Glutamatergic neuron (in vitro differentiated cells): Measurements from ENCODE around the gene PCYOX1L. TPM values are rescaled to one million over a fixed set of nuclear protein-coding genes. Genes with fewer than 3 reads are reported as not detected.

Source experiments
- DNase-seq: peaks from one replicate; pipeline ENCODE4 v3.0.0; 2022
- H3K27ac Mint-ChIP-seq: one replicate; pipeline ENCODE4 v1.8.0; 2020; ENCODE audit warnings: mild to moderate bottlenecking, mixed read lengths, inconsistent platforms; ENCODE audit not compliant: unreplicated experiment
- H3K27me3 Mint-ChIP-seq: one replicate; pipeline ENCODE4 v1.8.0; 2020; ENCODE audit warnings: mild to moderate bottlenecking, moderate library complexity, mixed read lengths, inconsistent platforms; ENCODE audit not compliant: unreplicated experiment
- H3K36me3 Mint-ChIP-seq: one replicate; pipeline ENCODE4 v1.8.0; 2020; ENCODE audit warnings: mild to moderate bottlenecking, mixed read lengths, inconsistent platforms; ENCODE audit not compliant: unreplicated experiment
- H3K4me1 Mint-ChIP-seq: one replicate; pipeline ENCODE4 v1.8.0; 2020; ENCODE audit warnings: mild to moderate bottlenecking, low read depth, mixed read lengths, inconsistent platforms; ENCODE audit not compliant: unreplicated experiment
- H3K4me3 Mint-ChIP-seq: one replicate; pipeline ENCODE4 v1.8.0; 2020; ENCODE audit warnings: mild to moderate bottlenecking, mixed read lengths, inconsistent platforms; ENCODE audit not compliant: unreplicated experiment
- H3K9me3 Mint-ChIP-seq: one replicate; pipeline ENCODE4 v1.8.0; 2020; ENCODE audit warnings: mild to moderate bottlenecking, moderate library complexity, mixed read lengths, inconsistent platforms; ENCODE audit not compliant: unreplicated experiment
- CTCF ChIP-seq: fragments of 200-600 bp; sonication (generic); IDR thresholded peaks from one replicate; pipeline ENCODE4 v1.5.0; 2021; ENCODE audit not compliant: partially characterized antibody, unreplicated experiment
- total RNA-seq: library from RNA; stranded (reverse); fragmentation: NEBNext Ultra II Directional; extraction: Animal tissue kit (Norgen Biotek cat#: 25700); gene quantifications from one replicate; pipeline ENCODE4 v1.2.1, GENCODE V29; 2021; ENCODE audit not compliant: unreplicated experiment

PCYOX1L gene
- total RNA-seq, 1 donor from 2014 or later: 25.4 TPM

GRCh38 chr5:149365418-149365817, 7.6 kb downstream of the PCYOX1L start:
- Mint-ChIP-seq H3K27me3 (peaks cover 2% of the 10 kb centered on the region), H3K27ac (no peak overlapping the region), H3K4me3 (no peak overlapping the region), H3K9me3 (peaks cover 2% of the 10 kb centered on the region), H3K36me3 (no peaks in the 10 kb centered on the region), H3K4me1 (peaks cover 4% of the 10 kb centered on the region)
- DNase-seq: no peak
- no peak for TF ChIP-seq CTCF

GRCh38 chr5:149366169-149366729, 8.4 kb downstream of the PCYOX1L start:
- DNase-seq: no peak
- Mint-ChIP-seq H3K4me1 (peaks cover 7% of the 10 kb centered on the region), H3K36me3 (no peaks in the 10 kb centered on the region), H3K27ac (no peak overlapping the region), H3K4me3 (no peak overlapping the region), H3K9me3 (peaks cover 2% of the 10 kb centered on the region), H3K27me3 (peaks cover 2% of the 10 kb centered on the region)
- TF ChIP-seq CTCF: no peak

GRCh38 chr5:149367249-149367971, 9.6 kb downstream of the PCYOX1L start:
- peak; percentile 81 for DNase-seq
- Mint-ChIP-seq H3K36me3 (no peaks in the 10 kb centered on the region), H3K9me3 (peaks cover 2% of the 10 kb centered on the region), H3K4me1 (peaks cover 7% of the 10 kb centered on the region), H3K4me3 (no peak overlapping the region), H3K27ac (no peak overlapping the region), H3K27me3 (peaks cover 2% of the 10 kb centered on the region)
- peak; percentile 82 for TF ChIP-seq CTCF

- no peak overlapping the region for H3K4me3 Mint-ChIP-seq
- H3K27me3 Mint-ChIP-seq: peaks cover 2% of the 10 kb centered on the region
- no peaks in the 10 kb centered on the region for H3K36me3 Mint-ChIP-seq
- H3K9me3 Mint-ChIP-seq: peaks cover 2% of the 10 kb centered on the region
- TF ChIP-seq CTCF: no peak
- H3K27ac Mint-ChIP-seq: no peak overlapping the region
- no peak for DNase-seq
- H3K4me1 Mint-ChIP-seq: peaks cover 8% of the 10 kb centered on the region
Observed at GRCh38 chr5:149367972-149368645, 10.3 kb downstream of the PCYOX1L start.

GRCh38 chr5:149370878-149371277, 13.0 kb downstream of the PCYOX1L start:
- no peak for DNase-seq
- no peak for TF ChIP-seq CTCF
- H3K9me3 Mint-ChIP-seq: peaks cover 2% of the 10 kb centered on the region
- no peaks in the 10 kb centered on the region for H3K36me3 Mint-ChIP-seq
- H3K4me1 Mint-ChIP-seq: peaks cover 8% of the 10 kb centered on the region
- H3K4me3 Mint-ChIP-seq: no peak overlapping the region
- H3K27ac Mint-ChIP-seq: no peak overlapping the region
- H3K27me3 Mint-ChIP-seq: no peaks in the 10 kb centered on the region
